Parathyroid adenoma (tissue), 2 donors: ENCODE measurements around the gene SYNRG.

Experiments used
- H2AFZ ChIP-seq: fragments of 300-600 bp; sonication (generic); one replicate; pipeline ENCODE4 v1.7.0; 2017; ENCODE audit warnings: antibody characterized with exemption, mild to moderate bottlenecking
- H3K27ac ChIP-seq: fragments of 300-600 bp; sonication (generic); one replicate; pipeline ENCODE4 v1.7.0; 2017
- H3K27me3 ChIP-seq: fragments of 300-600 bp; sonication (generic); one replicate; pipeline ENCODE4 v1.7.0; 2017; ENCODE audit warnings: low read length; ENCODE audit not compliant: control insufficient read depth, insufficient read depth
- H3K36me3 ChIP-seq: fragments of 300-600 bp; sonication (generic); one replicate; pipeline ENCODE4 v1.7.0; 2017; ENCODE audit warnings: low read length; ENCODE audit not compliant: control insufficient read depth, insufficient read depth
- H3K4me1 ChIP-seq: fragments of 300-600 bp; sonication (generic); one replicate; pipeline ENCODE4 v1.7.0; 2017; ENCODE audit warnings: control low read depth
- H3K4me2 ChIP-seq: fragments of 300-600 bp; sonication (generic); one replicate; pipeline ENCODE4 v1.7.0; 2017; ENCODE audit warnings: low read length
- H3K4me3 ChIP-seq: fragments of 300-600 bp; sonication (generic); one replicate; pipeline ENCODE4 v1.7.0; 2017; ENCODE audit warnings: low read depth, low read length
- H3K79me2 ChIP-seq: fragments of 300-600 bp; sonication (generic); one replicate; pipeline ENCODE4 v1.7.0; 2017; ENCODE audit warnings: control low read depth
- H3K9ac ChIP-seq: fragments of 300-600 bp; sonication (generic); one replicate; pipeline ENCODE4 v1.7.0; 2017; ENCODE audit warnings: mild to moderate bottlenecking
- H3K9me3 ChIP-seq: fragments of 300-600 bp; sonication (generic); one replicate; pipeline ENCODE4 v1.7.0; 2017; ENCODE audit warnings: low read length; ENCODE audit not compliant: control insufficient read depth
- TF ChIP-seq, protein P1 (sequence below): fragments of 300-600 bp; sonication (generic); IDR thresholded peaks from one replicate; pipeline ENCODE4 v1.7.0; 2017; ENCODE audit warnings: antibody characterized with exemption, mild to moderate bottlenecking
- donor health status: primary hyperparathyroidism.

SYNRG gene

DNA sequence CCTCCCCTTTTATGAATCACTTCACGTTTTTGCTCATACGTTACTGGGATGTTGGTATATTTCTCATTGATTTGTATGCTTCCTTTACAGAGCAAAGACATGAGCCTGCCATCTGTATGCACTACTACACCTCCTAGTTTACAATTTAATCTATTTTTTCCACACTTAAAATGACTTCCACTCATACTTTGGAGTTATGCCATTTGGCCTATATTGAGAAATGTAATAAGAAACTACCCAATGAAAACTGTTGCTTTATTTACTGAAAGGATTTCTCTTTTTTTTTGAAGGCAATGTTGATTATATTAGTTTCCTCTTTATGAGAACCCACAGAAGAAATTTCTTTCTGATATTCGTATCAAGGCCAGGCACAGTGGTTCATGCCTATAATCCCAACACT, 76.5 kb downstream of the SYNRG start:
- TF ChIP-seq, protein P1, sequence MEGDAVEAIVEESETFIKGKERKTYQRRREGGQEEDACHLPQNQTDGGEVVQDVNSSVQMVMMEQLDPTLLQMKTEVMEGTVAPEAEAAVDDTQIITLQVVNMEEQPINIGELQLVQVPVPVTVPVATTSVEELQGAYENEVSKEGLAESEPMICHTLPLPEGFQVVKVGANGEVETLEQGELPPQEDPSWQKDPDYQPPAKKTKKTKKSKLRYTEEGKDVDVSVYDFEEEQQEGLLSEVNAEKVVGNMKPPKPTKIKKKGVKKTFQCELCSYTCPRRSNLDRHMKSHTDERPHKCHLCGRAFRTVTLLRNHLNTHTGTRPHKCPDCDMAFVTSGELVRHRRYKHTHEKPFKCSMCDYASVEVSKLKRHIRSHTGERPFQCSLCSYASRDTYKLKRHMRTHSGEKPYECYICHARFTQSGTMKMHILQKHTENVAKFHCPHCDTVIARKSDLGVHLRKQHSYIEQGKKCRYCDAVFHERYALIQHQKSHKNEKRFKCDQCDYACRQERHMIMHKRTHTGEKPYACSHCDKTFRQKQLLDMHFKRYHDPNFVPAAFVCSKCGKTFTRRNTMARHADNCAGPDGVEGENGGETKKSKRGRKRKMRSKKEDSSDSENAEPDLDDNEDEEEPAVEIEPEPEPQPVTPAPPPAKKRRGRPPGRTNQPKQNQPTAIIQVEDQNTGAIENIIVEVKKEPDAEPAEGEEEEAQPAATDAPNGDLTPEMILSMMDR, result no peak
- Histone ChIP-seq H3K4me2 (no peak overlapping the region), H3K27ac (no peak overlapping the region), H3K4me3 (no peak overlapping the region), H3K4me1 (no peaks in the 10 kb centered on the region), H2AFZ (no peak overlapping the region), H3K79me2 (no peaks in the 10 kb centered on the region), H3K36me3 (no peaks in the 10 kb centered on the region), H3K27me3 (no peaks in the 10 kb centered on the region), H3K9me3 (no peaks in the 10 kb centered on the region), H3K9ac (no peak overlapping the region)

DNA sequence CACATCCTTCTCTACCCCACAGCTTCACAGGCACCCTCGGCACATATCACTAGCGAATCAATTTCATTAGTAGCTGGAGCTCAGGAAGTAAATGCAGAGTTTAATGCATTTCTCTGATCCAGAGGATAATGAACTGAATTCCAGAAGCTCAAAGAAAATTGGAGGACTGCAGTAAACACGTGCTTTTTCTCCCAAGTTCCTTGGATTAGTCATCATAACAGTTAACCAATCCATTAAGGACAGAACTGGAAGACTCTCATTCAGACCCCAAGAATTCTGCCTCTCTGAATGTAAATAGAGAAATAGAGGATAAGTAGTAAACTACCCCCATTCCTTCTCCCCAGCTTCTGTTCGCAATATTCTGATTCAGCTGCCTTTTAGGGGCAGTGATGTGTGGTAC, 78.8 kb downstream of the SYNRG start:
- H3K27ac ChIP-seq, result no peak overlapping the region
- no peak overlapping the region for H2AFZ ChIP-seq
- no peak overlapping the region for H3K4me3 ChIP-seq
- no peaks in the 10 kb centered on the region for H3K9me3 ChIP-seq
- no peaks in the 10 kb centered on the region for H3K36me3 ChIP-seq
- TF ChIP-seq, protein P1, result no peak
- H3K27me3 ChIP-seq, result no peaks in the 10 kb centered on the region
- H3K79me2 ChIP-seq, result no peaks in the 10 kb centered on the region
- H3K9ac ChIP-seq, result no peak overlapping the region
- no peaks in the 10 kb centered on the region for H3K4me1 ChIP-seq
- H3K4me2 ChIP-seq, result no peak overlapping the region

DNA sequence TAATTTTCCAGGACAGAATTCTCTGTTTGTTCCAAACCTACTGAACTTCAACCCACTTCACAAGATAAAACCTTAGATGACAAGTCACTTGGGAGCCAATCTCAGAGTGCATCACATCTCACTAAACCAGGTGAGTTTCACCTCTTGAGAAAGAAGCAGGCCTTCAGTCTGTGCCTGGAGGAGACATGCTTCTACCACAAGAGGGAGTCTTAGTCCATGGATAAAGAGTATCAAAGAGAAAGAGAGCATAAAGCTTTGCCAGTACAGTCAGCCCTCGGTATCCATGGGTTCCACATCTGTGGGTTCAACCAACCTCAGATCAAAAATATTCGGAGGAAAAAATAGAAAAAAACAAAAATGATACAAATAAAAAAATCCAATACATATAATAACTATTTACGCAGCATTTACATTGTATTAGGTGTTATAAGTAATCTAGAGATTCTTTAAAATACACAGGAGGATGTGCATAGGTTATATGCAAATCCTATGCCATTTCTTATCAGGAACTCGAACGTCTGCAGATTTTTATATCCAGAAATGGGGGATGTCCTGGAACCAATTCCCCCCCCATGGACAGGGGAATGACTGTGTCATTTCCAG, 81.9 kb downstream of the SYNRG start:
- Histone ChIP-seq H3K4me1 (no peaks in the 10 kb centered on the region), H3K9ac (no peak overlapping the region), H3K79me2 (no peaks in the 10 kb centered on the region), H3K27me3 (no peaks in the 10 kb centered on the region), H3K4me3 (no peak overlapping the region), H3K4me2 (no peak overlapping the region), H3K36me3 (no peaks in the 10 kb centered on the region), H2AFZ (no peak overlapping the region), H3K9me3 (no peaks in the 10 kb centered on the region), H3K27ac (no peak overlapping the region)
- TF ChIP-seq, protein P1, result peak; percentile 56

DNA sequence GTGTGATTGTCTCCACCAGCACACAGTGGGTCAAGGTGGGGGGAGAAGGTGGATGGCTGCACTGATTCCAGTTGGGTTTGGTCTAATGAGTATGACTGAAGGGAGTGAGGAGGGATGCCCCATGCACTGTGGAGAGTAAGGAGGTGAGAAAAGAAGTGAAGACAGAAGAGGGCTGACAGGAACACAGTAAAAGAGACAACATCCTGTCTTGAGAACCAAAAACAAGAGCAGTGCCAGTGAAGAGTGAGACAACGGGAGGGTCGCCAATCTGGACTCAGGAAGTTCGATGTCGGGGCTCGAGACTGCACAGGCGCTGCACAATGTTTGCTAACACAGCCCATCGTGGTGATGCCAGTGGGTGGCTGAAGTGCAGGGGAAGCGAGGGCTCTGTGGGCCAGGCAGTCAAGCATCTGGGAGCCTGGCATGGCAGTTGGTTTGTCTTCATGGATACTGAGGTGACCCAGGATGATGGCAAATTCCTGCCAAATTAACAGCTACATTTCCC, 85.5 kb downstream of the SYNRG start:
- Histone ChIP-seq H3K4me3 (no peak overlapping the region), H3K4me1 (no peaks in the 10 kb centered on the region), H3K9ac (no peak overlapping the region), H3K27me3 (no peaks in the 10 kb centered on the region), H3K4me2 (no peak overlapping the region), H3K36me3 (no peaks in the 10 kb centered on the region), H2AFZ (no peak overlapping the region), H3K27ac (no peak overlapping the region), H3K9me3 (no peaks in the 10 kb centered on the region), H3K79me2 (no peaks in the 10 kb centered on the region)
- TF ChIP-seq, protein P1, result no peak

DNA sequence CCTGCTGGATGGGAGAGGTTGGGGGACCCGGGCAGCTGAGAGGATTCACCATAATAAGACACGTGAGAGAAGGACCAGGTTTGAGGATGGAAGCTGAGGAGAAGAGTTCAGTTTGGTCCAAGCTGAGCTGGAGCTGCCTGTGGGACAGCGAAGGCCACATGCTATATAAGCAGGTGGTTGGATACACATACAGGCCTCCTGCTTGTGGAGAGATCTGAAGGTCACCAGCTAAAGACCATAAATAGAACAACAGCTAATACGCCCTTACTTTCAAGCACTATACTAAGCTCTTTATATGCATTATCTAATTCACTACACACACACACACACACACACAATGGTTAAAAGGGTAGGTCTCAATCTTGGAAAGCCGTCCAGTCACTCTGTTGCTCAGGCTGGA, 87.4 kb downstream of the SYNRG start:
- no peak overlapping the region for H3K4me2 ChIP-seq
- no peaks in the 10 kb centered on the region for H3K27me3 ChIP-seq
- TF ChIP-seq, protein P1, result no peak
- no peaks in the 10 kb centered on the region for H3K79me2 ChIP-seq
- no peak overlapping the region for H2AFZ ChIP-seq
- no peaks in the 10 kb centered on the region for H3K9me3 ChIP-seq
- H3K4me1 ChIP-seq, result no peaks in the 10 kb centered on the region
- no peak overlapping the region for H3K27ac ChIP-seq
- no peak overlapping the region for H3K4me3 ChIP-seq
- H3K9ac ChIP-seq, result no peak overlapping the region
- H3K36me3 ChIP-seq, result no peaks in the 10 kb centered on the region
